Mammary epithelial cell (primary cell): ENCODE data around the gene DYNLRB2.

Experiments used
- EZH2 ChIP-seq: IDR thresholded peaks from 2 replicates; pipeline ENCODE4 v1.6.1; 2012; ENCODE audit warnings: low read length, inconsistent platforms, borderline replicate concordance
- TF ChIP-seq, protein P1 (sequence below), 2 donors: IDR thresholded peaks in 1 of 2; conservative IDR thresholded peaks in 1 of 2; 2 replicates each; pipeline ENCODE4 v1.5.1; 2011 to 2012; ENCODE audit warnings: inconsistent platforms in 2 of 2, low read length in 2 of 2, mild to moderate bottlenecking in 2 of 2, control low read depth in 1 of 2, low read depth in 1 of 2; ENCODE audit not compliant: insufficient read depth in 1 of 2; ENCODE audit errors: extremely low read depth in 1 of 2

DNA sequence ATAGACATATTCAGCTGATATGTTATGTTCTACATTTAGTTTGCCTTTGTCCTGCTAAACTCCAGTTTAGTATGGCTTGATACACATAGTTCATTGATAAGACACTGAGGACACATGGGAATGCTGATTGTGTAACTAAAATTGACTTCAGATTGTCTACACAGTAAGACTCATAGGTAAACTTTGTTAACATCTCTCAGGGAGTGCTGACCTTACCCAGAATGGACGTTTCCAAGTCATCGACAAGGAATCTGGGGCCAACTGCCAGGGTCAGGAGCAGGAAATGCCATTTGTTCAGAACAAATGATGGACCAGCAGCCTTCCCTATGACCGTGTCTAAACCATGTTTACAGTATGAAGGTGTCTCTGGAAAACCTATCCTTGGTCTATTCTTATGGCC lies 58.7 kb downstream of the DYNLRB2 start:
- TF ChIP-seq, protein P1, sequence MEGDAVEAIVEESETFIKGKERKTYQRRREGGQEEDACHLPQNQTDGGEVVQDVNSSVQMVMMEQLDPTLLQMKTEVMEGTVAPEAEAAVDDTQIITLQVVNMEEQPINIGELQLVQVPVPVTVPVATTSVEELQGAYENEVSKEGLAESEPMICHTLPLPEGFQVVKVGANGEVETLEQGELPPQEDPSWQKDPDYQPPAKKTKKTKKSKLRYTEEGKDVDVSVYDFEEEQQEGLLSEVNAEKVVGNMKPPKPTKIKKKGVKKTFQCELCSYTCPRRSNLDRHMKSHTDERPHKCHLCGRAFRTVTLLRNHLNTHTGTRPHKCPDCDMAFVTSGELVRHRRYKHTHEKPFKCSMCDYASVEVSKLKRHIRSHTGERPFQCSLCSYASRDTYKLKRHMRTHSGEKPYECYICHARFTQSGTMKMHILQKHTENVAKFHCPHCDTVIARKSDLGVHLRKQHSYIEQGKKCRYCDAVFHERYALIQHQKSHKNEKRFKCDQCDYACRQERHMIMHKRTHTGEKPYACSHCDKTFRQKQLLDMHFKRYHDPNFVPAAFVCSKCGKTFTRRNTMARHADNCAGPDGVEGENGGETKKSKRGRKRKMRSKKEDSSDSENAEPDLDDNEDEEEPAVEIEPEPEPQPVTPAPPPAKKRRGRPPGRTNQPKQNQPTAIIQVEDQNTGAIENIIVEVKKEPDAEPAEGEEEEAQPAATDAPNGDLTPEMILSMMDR (conservative IDR thresholded peaks at IDR 0.05 in 1 of 2, IDR thresholded peaks at IDR 0.05 in 1 of 2; ENCODE audit: extremely low read depth in 1 of 2, insufficient read depth in 1 of 2, low read depth in 1 of 2, low read length in 2 of 2): no peak
- TF ChIP-seq EZH2: no peak
